ENCODE data around the gene CDH23. TPM values are rescaled to one million over a fixed set of nuclear protein-coding genes. Genes with fewer than 3 reads are reported as not detected.

The CDH23 gene
- total and polyA plus RNA-seq, 9 of the 15 experiments (the other 6 are each of a cell fraction or from before 2014, with no cell fraction given): 0.18 to 1.2 (median 0.47) TPM

DNA sequence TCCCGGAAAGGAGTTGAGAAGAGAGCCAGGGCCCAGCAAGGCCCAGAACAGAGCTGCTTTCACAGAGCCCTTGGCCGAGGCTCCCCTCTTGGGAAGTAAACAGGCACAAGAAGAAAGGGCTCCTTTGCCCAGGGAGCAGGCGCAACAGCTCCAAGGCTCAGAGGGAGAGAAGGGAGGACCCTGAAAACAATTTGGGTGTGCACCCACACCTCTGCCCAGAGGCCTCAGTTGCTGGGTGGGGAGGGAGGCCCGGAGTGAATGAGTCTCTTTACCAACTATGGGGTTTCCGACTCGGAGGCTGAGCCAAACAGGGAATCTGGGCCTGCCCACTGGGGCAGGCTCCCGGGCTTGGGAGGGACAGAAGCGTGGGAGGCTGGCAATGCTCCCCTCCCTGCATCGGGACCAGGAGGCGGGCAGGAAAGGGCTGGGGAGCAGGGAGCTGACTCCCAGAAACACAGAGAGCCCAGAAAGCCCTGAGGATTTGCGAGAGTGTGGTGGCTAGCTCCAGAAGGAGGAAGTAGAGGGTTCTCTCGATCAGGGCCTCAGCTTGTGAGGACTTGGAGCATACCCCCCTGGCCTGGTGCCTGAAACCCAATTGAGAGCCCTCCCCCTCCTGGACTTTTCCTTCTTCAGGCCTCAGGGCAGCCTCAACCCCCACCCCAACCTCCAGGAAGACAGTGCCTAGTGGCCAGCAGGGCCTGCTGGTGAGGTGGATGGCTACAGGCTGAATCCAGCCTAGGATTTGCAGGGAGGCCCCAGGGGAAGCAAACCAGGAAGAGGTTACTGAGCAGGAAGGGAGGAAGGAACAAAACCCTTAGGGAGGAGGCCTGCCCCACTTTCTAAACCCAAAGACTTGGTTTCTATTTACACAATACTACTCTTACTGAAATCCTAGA is 316.7 kb downstream of the CDH23 start (continued):
- TF ChIP-seq XRCC4 (IDR thresholded peaks at IDR 0.05; ENCODE audit: extremely low read depth, insufficient read depth, insufficient read length) (no peak), ZNF77 (CRISPR knock-in tag; IDR thresholded peaks at IDR 0.05) (no peak), PHB2 (IDR thresholded peaks at IDR 0.05; ENCODE audit: low read depth) (no peak), E2F8 (IDR thresholded peaks at IDR 0.05; ENCODE audit: low read depth, partially characterized antibody) (no peak), SRF (CRISPR knock-in tag; IDR thresholded peaks at IDR 0.05) (no peak; a peak in 1 of 4 replicates), ZBED1 (IDR thresholded peaks at IDR 0.05) (no peak), ZNF586 (CRISPR knock-in tag; conservative IDR thresholded peaks at IDR 0.05) (no peak), CEBPB (tag; IDR thresholded peaks at IDR 0.05) (no peak), CBFA2T3 (IDR thresholded peaks at IDR 0.05) (no peak), ZNF785 (CRISPR knock-in tag; IDR thresholded peaks at IDR 0.05) (no peak), ILK (tag; IDR thresholded peaks at IDR 0.05; ENCODE audit: borderline replicate concordance, low read depth) (no peak), KAT7 (CRISPR knock-in tag; IDR thresholded peaks at IDR 0.05; ENCODE audit: borderline replicate concordance) (no peak), SREBF2 (CRISPR knock-in tag; IDR thresholded peaks at IDR 0.05) (no peak), KDM1A (IDR thresholded peaks at IDR 0.05) (no peak), IRF2 (CRISPR knock-in tag; IDR thresholded peaks at IDR 0.05) (no peak), YBX1 (IDR thresholded peaks at IDR 0.05) (no peak), GTF2A2 (tag; IDR thresholded peaks at IDR 0.05) (no peak), IFI16 (CRISPR knock-in tag; IDR thresholded peaks at IDR 0.05) (no peak), EZH2 (IDR thresholded peaks at IDR 0.05; ENCODE audit: borderline replicate concordance, low read depth, low read length) (no peak), TAF15 (IDR thresholded peaks at IDR 0.05; ENCODE audit: low read depth, low read length) (no peak), CBFA2T2 (conservative IDR thresholded peaks at IDR 0.05) (no peak), TAL1 (IDR thresholded peaks at IDR 0.05) (no peak), POLR3G (IDR thresholded peaks at IDR 0.05; ENCODE audit: extremely low read depth, insufficient read length, insufficient replicate concordance) (no peak), ZNF561 (CRISPR knock-in tag; conservative IDR thresholded peaks at IDR 0.05) (no peak)
- TF ChIP-seq, protein P1, sequence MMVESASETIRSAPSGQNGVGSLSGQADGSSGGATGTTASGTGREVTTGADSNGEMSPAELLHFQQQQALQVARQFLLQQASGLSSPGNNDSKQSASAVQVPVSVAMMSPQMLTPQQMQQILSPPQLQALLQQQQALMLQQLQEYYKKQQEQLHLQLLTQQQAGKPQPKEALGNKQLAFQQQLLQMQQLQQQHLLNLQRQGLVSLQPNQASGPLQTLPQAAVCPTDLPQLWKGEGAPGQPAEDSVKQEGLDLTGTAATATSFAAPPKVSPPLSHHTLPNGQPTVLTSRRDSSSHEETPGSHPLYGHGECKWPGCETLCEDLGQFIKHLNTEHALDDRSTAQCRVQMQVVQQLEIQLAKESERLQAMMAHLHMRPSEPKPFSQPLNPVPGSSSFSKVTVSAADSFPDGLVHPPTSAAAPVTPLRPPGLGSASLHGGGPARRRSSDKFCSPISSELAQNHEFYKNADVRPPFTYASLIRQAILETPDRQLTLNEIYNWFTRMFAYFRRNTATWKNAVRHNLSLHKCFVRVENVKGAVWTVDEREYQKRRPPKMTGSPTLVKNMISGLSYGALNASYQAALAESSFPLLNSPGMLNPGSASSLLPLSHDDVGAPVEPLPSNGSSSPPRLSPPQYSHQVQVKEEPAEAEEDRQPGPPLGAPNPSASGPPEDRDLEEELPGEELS (CRISPR knock-in tag; IDR thresholded peaks at IDR 0.05; ENCODE audit: borderline replicate concordance): no peak
- TF ChIP-seq, protein P2, sequence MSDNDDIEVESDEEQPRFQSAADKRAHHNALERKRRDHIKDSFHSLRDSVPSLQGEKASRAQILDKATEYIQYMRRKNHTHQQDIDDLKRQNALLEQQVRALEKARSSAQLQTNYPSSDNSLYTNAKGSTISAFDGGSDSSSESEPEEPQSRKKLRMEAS (CRISPR knock-in tag; IDR thresholded peaks at IDR 0.05): no peak
